ENCODE data around the gene TMEM98.

GRCh38 chr17:32940706-32941390 lies 12.9 kb downstream of the TMEM98 start:
- no peak for TF ChIP-seq CTCF (IDR thresholded peaks at IDR 0.05)
- no peak for TF ChIP-seq POLR2A (IDR thresholded peaks at IDR 0.05)
- no peak for TF ChIP-seq EP300 (IDR thresholded peaks at IDR 0.05)

Measured in ovary (tissue), 3 donors.